ENCODE measurements around the gene SSBP4. TPM values are rescaled to one million over a fixed set of nuclear protein-coding genes. Genes with fewer than 3 reads are reported as not detected.

SSBP4 gene
- total RNA-seq, 1 experiment from 2014 or later, result 46.2 TPM

GRCh38 chr19:18460900-18461299, 41.7 kb downstream of the SSBP4 start:
- H3K9me3 ChIP-seq, result no peaks in the 10 kb centered on the region
- no peak for DNase-seq
- H3K36me3 ChIP-seq (ENCODE audit: control insufficient read depth, insufficient read depth, low read length), result peaks cover 4% of the 10 kb centered on the region
- TF ChIP-seq, protein P1, sequence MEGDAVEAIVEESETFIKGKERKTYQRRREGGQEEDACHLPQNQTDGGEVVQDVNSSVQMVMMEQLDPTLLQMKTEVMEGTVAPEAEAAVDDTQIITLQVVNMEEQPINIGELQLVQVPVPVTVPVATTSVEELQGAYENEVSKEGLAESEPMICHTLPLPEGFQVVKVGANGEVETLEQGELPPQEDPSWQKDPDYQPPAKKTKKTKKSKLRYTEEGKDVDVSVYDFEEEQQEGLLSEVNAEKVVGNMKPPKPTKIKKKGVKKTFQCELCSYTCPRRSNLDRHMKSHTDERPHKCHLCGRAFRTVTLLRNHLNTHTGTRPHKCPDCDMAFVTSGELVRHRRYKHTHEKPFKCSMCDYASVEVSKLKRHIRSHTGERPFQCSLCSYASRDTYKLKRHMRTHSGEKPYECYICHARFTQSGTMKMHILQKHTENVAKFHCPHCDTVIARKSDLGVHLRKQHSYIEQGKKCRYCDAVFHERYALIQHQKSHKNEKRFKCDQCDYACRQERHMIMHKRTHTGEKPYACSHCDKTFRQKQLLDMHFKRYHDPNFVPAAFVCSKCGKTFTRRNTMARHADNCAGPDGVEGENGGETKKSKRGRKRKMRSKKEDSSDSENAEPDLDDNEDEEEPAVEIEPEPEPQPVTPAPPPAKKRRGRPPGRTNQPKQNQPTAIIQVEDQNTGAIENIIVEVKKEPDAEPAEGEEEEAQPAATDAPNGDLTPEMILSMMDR (IDR thresholded peaks at IDR 0.05; ENCODE audit: insufficient read depth in 1 of 2, low read depth in 1 of 2, low read length in 1 of 2, severe bottlenecking in 1 of 2, unreplicated experiment in 1 of 2), result no peak
- H3K27me3 Mint-ChIP-seq (ENCODE audit: insufficient read depth, unreplicated experiment), result no peaks in the 10 kb centered on the region
- POLR2A ChIA-PET, result no interaction called here
- peaks cover 15% of the 10 kb centered on the region for H3K36me3 Mint-ChIP-seq (ENCODE audit: insufficient read depth, unreplicated experiment)
- H3K9me3 Mint-ChIP-seq (ENCODE audit: unreplicated experiment), result no peaks in the 10 kb centered on the region
- no peak overlapping the region for H3K4me3 ChIP-seq (ENCODE audit: low read depth, low read length)
- H3K4me1 Mint-ChIP-seq (ENCODE audit: low read depth, unreplicated experiment), result no peaks in the 10 kb centered on the region
- no peak overlapping the region for H3K4me3 Mint-ChIP-seq (ENCODE audit: unreplicated experiment)
- peaks cover 28% of the 10 kb centered on the region for H3K4me1 ChIP-seq
- BruUV-seq (replicated peaks), result no TSS peak
- H3K27ac Mint-ChIP-seq (ENCODE audit: unreplicated experiment), result peak overlapping the region; percentile 75
- no peaks in the 10 kb centered on the region for H3K27me3 ChIP-seq (replicated peaks; ENCODE audit: control insufficient read depth, insufficient read depth, low read length)
- intact Hi-C loops (cut with micrococcal nuclease; ENCODE audit: unreplicated experiment), result loop anchor here (10.0 kb wide), 1 partner anchor 124 kb away; the partner anchor contains the start of gene REX1BD
- CTCF ChIA-PET, result interaction anchor here (1.2 to 1.6 kb wide), 2 partner anchors 10 to 22 kb away, joined by 4 to 10 read pairs; no protein-coding TSS in a partner anchor

GRCh38 chr19:18461471-18461870, 42.3 kb downstream of the SSBP4 start:
- Histone ChIP-seq H3K9me3 (no peaks in the 10 kb centered on the region), H3K27me3 (replicated peaks; ENCODE audit: control insufficient read depth, insufficient read depth, low read length) (no peaks in the 10 kb centered on the region), H3K4me1 (peaks cover 28% of the 10 kb centered on the region), H3K4me3 (ENCODE audit: low read depth, low read length) (no peak overlapping the region), H3K36me3 (ENCODE audit: control insufficient read depth, insufficient read depth, low read length) (peaks cover 4% of the 10 kb centered on the region)
- no peak overlapping the region for H3K4me3 Mint-ChIP-seq (ENCODE audit: unreplicated experiment)
- H3K36me3 Mint-ChIP-seq (ENCODE audit: insufficient read depth, unreplicated experiment), result peaks cover 10% of the 10 kb centered on the region
- peak overlapping the region; percentile 71 for H3K27ac Mint-ChIP-seq (ENCODE audit: unreplicated experiment)
- no TSS peak for BruUV-seq (replicated peaks)
- POLR2A ChIA-PET, result interaction anchor here (0.6 kb wide), 1 partner anchor 180 kb away, joined by 3 read pairs; no protein-coding TSS in a partner anchor
- CTCF ChIA-PET, result interaction anchor here (0.6 to 2.4 kb wide), 10 partner anchors 10 to 458 kb away, joined by 3 to 19 read pairs (median 4); partner anchors contain the start of gene COPE
- intact Hi-C loops (cut with micrococcal nuclease; ENCODE audit: unreplicated experiment), result loop anchor here (10.0 kb wide), 1 partner anchor 123 kb away; the partner anchor contains the start of gene REX1BD
- TF ChIP-seq, protein P1 (IDR thresholded peaks at IDR 0.05; ENCODE audit: insufficient read depth in 1 of 2, low read depth in 1 of 2, low read length in 1 of 2, severe bottlenecking in 1 of 2, unreplicated experiment in 1 of 2), result no peak
- no peak for DNase-seq
- H3K27me3 Mint-ChIP-seq (ENCODE audit: insufficient read depth, unreplicated experiment), result no peaks in the 10 kb centered on the region
- no peaks in the 10 kb centered on the region for H3K9me3 Mint-ChIP-seq (ENCODE audit: unreplicated experiment)
- no peaks in the 10 kb centered on the region for H3K4me1 Mint-ChIP-seq (ENCODE audit: low read depth, unreplicated experiment)

GRCh38 chr19:18464646-18465045, 45.4 kb downstream of the SSBP4 start:
- Mint-ChIP-seq H3K4me1 (ENCODE audit: low read depth, unreplicated experiment) (peaks cover 6% of the 10 kb centered on the region), H3K4me3 (ENCODE audit: unreplicated experiment) (no peak overlapping the region), H3K27ac (ENCODE audit: unreplicated experiment) (no peak overlapping the region), H3K27me3 (ENCODE audit: insufficient read depth, unreplicated experiment) (no peaks in the 10 kb centered on the region), H3K9me3 (ENCODE audit: unreplicated experiment) (no peaks in the 10 kb centered on the region), H3K36me3 (ENCODE audit: insufficient read depth, unreplicated experiment) (peaks cover 8% of the 10 kb centered on the region)
- intact Hi-C loops (cut with micrococcal nuclease; ENCODE audit: unreplicated experiment), result loop anchor here (10.0 kb wide), 1 partner anchor 120 kb away; the partner anchor contains the start of gene REX1BD
- Histone ChIP-seq H3K4me3 (ENCODE audit: low read depth, low read length) (no peak overlapping the region), H3K27me3 (replicated peaks; ENCODE audit: control insufficient read depth, insufficient read depth, low read length) (no peaks in the 10 kb centered on the region), H3K4me1 (peaks cover 31% of the 10 kb centered on the region), H3K9me3 (no peaks in the 10 kb centered on the region), H3K36me3 (ENCODE audit: control insufficient read depth, insufficient read depth, low read length) (peaks cover 2% of the 10 kb centered on the region)
- ChIA-PET POLR2A (interaction anchor here (0.5 kb wide), 1 partner anchor 124 kb away, joined by 3 read pairs; no protein-coding TSS in a partner anchor), CTCF (interaction anchor here (0.8 kb wide), 1 partner anchor 13 kb away, joined by 3 read pairs; no protein-coding TSS in a partner anchor)
- TF ChIP-seq, protein P1 (IDR thresholded peaks at IDR 0.05; ENCODE audit: insufficient read depth in 1 of 2, low read depth in 1 of 2, low read length in 1 of 2, severe bottlenecking in 1 of 2, unreplicated experiment in 1 of 2), result no peak
- no peak for DNase-seq
- BruUV-seq (replicated peaks), result no TSS peak

Measured in Caco-2 (cell line).